Ascending aorta (tissue), 2 donors: Measurements from ENCODE around the gene RPL7A. TPM values are rescaled to one million over a fixed set of nuclear protein-coding genes. Genes with fewer than 3 reads are reported as not detected.
"Not testable (repeated sequence)": the region's sequence is repeated elsewhere in the genome, so short reads cannot be mapped to it uniquely, and the experiment has no call there.

Experiments
- DNase-seq, 2 donors: peaks; one replicate each; pipeline ENCODE4 v3.0.0-alpha.2; 2019; ENCODE audit warnings: low spot score in 2 of 2
- H3K27ac ChIP-seq, 2 donors: fragments of 200-600 bp; sonication (generic); one replicate each; pipeline ENCODE4 v1.5.1; 2016 to 2017; ENCODE audit warnings: mild to moderate bottlenecking in 1 of 2
- H3K27me3 ChIP-seq: fragments of 200-600 bp; sonication (generic); one replicate; pipeline ENCODE4 v1.5.1; 2017
- H3K36me3 ChIP-seq, 2 donors: fragments of 200-600 bp; sonication (generic); one replicate each; pipeline ENCODE4 v1.5.1; 2016
- H3K4me1 ChIP-seq, 2 donors: fragments of 200-600 bp; sonication (generic); one replicate each; pipeline ENCODE4 v1.5.1; 2016 to 2017; ENCODE audit warnings: mild to moderate bottlenecking in 1 of 2
- H3K4me3 ChIP-seq, 2 donors: fragments of 200-600 bp; sonication (generic); one replicate each; pipeline ENCODE4 v1.5.1; 2016 to 2017; ENCODE audit warnings: mild to moderate bottlenecking in 1 of 2
- H3K9me3 ChIP-seq, 2 donors: fragments of 200-600 bp; sonication (generic); one replicate each; pipeline ENCODE4 v1.5.1; 2016
- CTCF ChIP-seq, 3 experiments: fragments of 200-600 bp in 2 of 3; fragments of 450-650 bp in 1 of 3; sonication (generic) in 2 of 3; IDR thresholded peaks; one replicate each; pipeline ENCODE4 v1.5.1; 2016 to 2019; ENCODE audit warnings: antibody characterized with exemption in 3 of 3, mild to moderate bottlenecking in 1 of 3, moderate library complexity in 1 of 3
- intact Hi-C: fragments of 100-400 bp; cut with DNase I; formaldehyde crosslinking; loops from one replicate; pipeline ENCODE4 v1.15.1; 2023
- total RNA-seq: library from RNA; depleted of rRNA; stranded (reverse); fragments of >200 nt; gene quantifications from one replicate; pipeline ENCODE4 v1.1.0, GENCODE V29; 2016

Gene RPL7A
- total RNA-seq, 1 donor from 2014 or later: 1,203 TPM

GRCh38 chr9:133323991-133324703 is 23.9 kb upstream of the RPL7A start:
- H3K4me1 ChIP-seq: no peaks in the 10 kb centered on the region
- H3K4me3 ChIP-seq: no peak overlapping the region
- no peaks in the 10 kb centered on the region for H3K9me3 ChIP-seq
- DNase-seq: peak in 1 of 2 donors; percentile 37
- TF ChIP-seq CTCF (IDR thresholded peaks at IDR 0.05): no peak
- intact Hi-C loops: no loop called here
- H3K36me3 ChIP-seq: no peaks in the 10 kb centered on the region
- H3K27me3 ChIP-seq: no peaks in the 10 kb centered on the region
- no peak overlapping the region for H3K27ac ChIP-seq

GRCh38 chr9:133327021-133327420 is 21.0 kb upstream of the RPL7A start:
- H3K27ac ChIP-seq, H3K9me3 ChIP-seq, H3K4me1 ChIP-seq, H3K4me3 ChIP-seq, H3K27me3 ChIP-seq, intact Hi-C loops: not testable (repeated sequence)
- DNase-seq: peak in 1 of 2 donors; percentile 5
- H3K36me3 ChIP-seq: peaks cover 11 to 18% of the 10 kb centered on the region in 2 donors

GRCh38 chr9:133327834-133328484 is 20.1 kb upstream of the RPL7A start:
- TF ChIP-seq CTCF (IDR thresholded peaks at IDR 0.05): no peak
- Histone ChIP-seq H3K36me3 (peaks cover 20 to 27% of the 10 kb centered on the region in 2 donors), H3K27me3 (no peaks in the 10 kb centered on the region), H3K4me1 (no peaks in the 10 kb centered on the region), H3K27ac (no peak overlapping the region), H3K4me3 (no peak overlapping the region), H3K9me3 (no peaks in the 10 kb centered on the region)
- intact Hi-C loops: no loop called here
- peak in 1 of 2 donors; percentile 19 for DNase-seq

- H3K4me3 ChIP-seq, H3K9me3 ChIP-seq, intact Hi-C loops, H3K4me1 ChIP-seq, H3K27me3 ChIP-seq, H3K27ac ChIP-seq: not testable (repeated sequence)
- peaks cover 36 to 42% of the 10 kb centered on the region in 2 donors for H3K36me3 ChIP-seq
- peak in 1 of 2 donors; percentile 25 for DNase-seq
- TF ChIP-seq CTCF (IDR thresholded peaks at IDR 0.05): peak; percentile 13 to 51 (median 38)
These were observed 18.5 kb upstream of the RPL7A start for GRCh38 chr9:133329306-133330156.

- peak in 1 of 2 donors; percentile 44 for DNase-seq
- TF ChIP-seq CTCF (IDR thresholded peaks at IDR 0.05): no peak
- intact Hi-C loops: no loop called here
- H3K9me3 ChIP-seq: no peaks in the 10 kb centered on the region
- peaks cover 37 to 42% of the 10 kb centered on the region in 2 donors for H3K36me3 ChIP-seq
- H3K4me1 ChIP-seq: peaks cover 8 to 12% of the 10 kb centered on the region in 2 donors
- no peak overlapping the region for H3K27ac ChIP-seq
- H3K4me3 ChIP-seq: no peak overlapping the region
- no peaks in the 10 kb centered on the region for H3K27me3 ChIP-seq
These were observed 16.8 kb upstream of the RPL7A start for GRCh38 chr9:133331221-133331620.
